Measurements from ENCODE around the gene ERP27. TPM values are rescaled to one million over a fixed set of nuclear protein-coding genes. Genes with fewer than 3 reads are reported as not detected.

Gene ERP27
- total RNA-seq, 1 donor from 2014 or later, result not detected

GRCh38 chr12:14878488-14878887 is 59.8 kb downstream of the ERP27 start:
- DNase-seq (ENCODE audit: extremely low read depth, low read depth, low spot score), result no peak

GRCh38 chr12:14876833-14877232 is 61.5 kb downstream of the ERP27 start:
- DNase-seq (ENCODE audit: extremely low read depth, low read depth, low spot score), result no peak

- DNase-seq (ENCODE audit: extremely low read depth, low read depth, low spot score), result no peak
Observed at GRCh38 chr12:14874882-14875281, 63.5 kb downstream of the ERP27 start.

- no peak for DNase-seq (ENCODE audit: extremely low read depth, low read depth, low spot score)
Observed at GRCh38 chr12:14873440-14874185, 64.7 kb downstream of the ERP27 start.

GRCh38 chr12:14871886-14872285 is 66.5 kb downstream of the ERP27 start:
- no peak for DNase-seq (ENCODE audit: extremely low read depth, low read depth, low spot score)

GRCh38 chr12:14871247-14871646 is 67.1 kb downstream of the ERP27 start:
- DNase-seq (ENCODE audit: extremely low read depth, low read depth, low spot score), result no peak

- DNase-seq (ENCODE audit: extremely low read depth, low read depth, low spot score), result no peak
Observed at GRCh38 chr12:14868916-14869506, 69.3 kb downstream of the ERP27 start.

Other genes starting within 250 kb of the ERP27 start
- not detected in 2 replicates for gene GUCY2C, start 241.9 kb downstream of the ERP27 start, total RNA-seq
- gene WBP11, start 135.1 kb downstream of the ERP27 start, total RNA-seq, result 21.6 and 24.1 TPM in 2 replicates
- 0.24 and 2.1 TPM in 2 replicates for gene C12orf60, start 134.9 kb downstream of the ERP27 start, total RNA-seq
- gene SMCO3, start 124.4 kb downstream of the ERP27 start, total RNA-seq, result 0.05 and 0.12 TPM in 2 replicates
- 0.29 and 1.8 TPM in 2 replicates for gene ART4, start 95.0 kb downstream of the ERP27 start, total RNA-seq
- 2.6 and 9.1 TPM in 2 replicates for gene MGP, start 52.7 kb downstream of the ERP27 start, total RNA-seq
- 272 and 438 TPM in 2 replicates for gene ARHGDIB, start 23.1 kb upstream of the ERP27 start, total RNA-seq
- gene PDE6H, start 34.5 kb upstream of the ERP27 start, total RNA-seq, result not detected in 2 replicates

Measured in glomerular endothelial cell (primary cell).